Peyer's patch (tissue), 4 donors: ENCODE results near the gene COQ4.

Source experiments
- POLR2A ChIP-seq, 2 donors: fragments of 450-650 bp; IDR thresholded peaks; one replicate each; pipeline ENCODE4 v1.5.1; 2017; ENCODE audit warnings: antibody characterized with exemption in 2 of 2, mild to moderate bottlenecking in 2 of 2, moderate library complexity in 2 of 2
- TF ChIP-seq, protein P1 (sequence below), 6 experiments: fragments of 450-650 bp in 4 of 6; fragments of 200-600 bp in 2 of 6; sonication (generic) in 1 of 6; IDR thresholded peaks; one replicate each; pipeline ENCODE4 v1.5.1; 2017 to 2019; ENCODE audit warnings: antibody characterized with exemption in 6 of 6, mild to moderate bottlenecking in 3 of 6, moderate library complexity in 1 of 6

- TF ChIP-seq, protein P1, sequence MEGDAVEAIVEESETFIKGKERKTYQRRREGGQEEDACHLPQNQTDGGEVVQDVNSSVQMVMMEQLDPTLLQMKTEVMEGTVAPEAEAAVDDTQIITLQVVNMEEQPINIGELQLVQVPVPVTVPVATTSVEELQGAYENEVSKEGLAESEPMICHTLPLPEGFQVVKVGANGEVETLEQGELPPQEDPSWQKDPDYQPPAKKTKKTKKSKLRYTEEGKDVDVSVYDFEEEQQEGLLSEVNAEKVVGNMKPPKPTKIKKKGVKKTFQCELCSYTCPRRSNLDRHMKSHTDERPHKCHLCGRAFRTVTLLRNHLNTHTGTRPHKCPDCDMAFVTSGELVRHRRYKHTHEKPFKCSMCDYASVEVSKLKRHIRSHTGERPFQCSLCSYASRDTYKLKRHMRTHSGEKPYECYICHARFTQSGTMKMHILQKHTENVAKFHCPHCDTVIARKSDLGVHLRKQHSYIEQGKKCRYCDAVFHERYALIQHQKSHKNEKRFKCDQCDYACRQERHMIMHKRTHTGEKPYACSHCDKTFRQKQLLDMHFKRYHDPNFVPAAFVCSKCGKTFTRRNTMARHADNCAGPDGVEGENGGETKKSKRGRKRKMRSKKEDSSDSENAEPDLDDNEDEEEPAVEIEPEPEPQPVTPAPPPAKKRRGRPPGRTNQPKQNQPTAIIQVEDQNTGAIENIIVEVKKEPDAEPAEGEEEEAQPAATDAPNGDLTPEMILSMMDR (IDR thresholded peaks at IDR 0.05), result no peak
- no peak for TF ChIP-seq POLR2A (IDR thresholded peaks at IDR 0.05)
Observed at GRCh38 chr9:128321343-128321742, 1.3 kb upstream of the COQ4 start.
